Stimulated activated CD4-positive, alpha-beta T cell treated with anti-CD3 and anti-CD28 coated beads, Interleukin-4, amount 100 ng/mL, for 48 hours (primary cell): ENCODE data around the gene CCL24.
"Not testable (repeated sequence)": the region's sequence is repeated elsewhere in the genome, so short reads cannot be mapped to it uniquely, and the experiment has no call there.

Source experiments
- DNase-seq, 2 donors: peaks; one replicate each; pipeline ENCODE4 v3.0.0-alpha.2; 2020; ENCODE audit warnings: low read depth in 2 of 2

CCL24 gene

GRCh38 chr7:75819711-75820110, 6.1 kb upstream of the CCL24 start:
- DNase-seq, result no peak

GRCh38 chr7:75818472-75818871, 4.9 kb upstream of the CCL24 start:
- no peak for DNase-seq

- DNase-seq, result no peak
Measured at GRCh38 chr7:75817116-75817515, 3.5 kb upstream of the CCL24 start.

- no peak for DNase-seq
Measured at GRCh38 chr7:75815418-75816064, 1.9 kb upstream of the CCL24 start.

GRCh38 chr7:75814407-75814947, 871 bp upstream of the CCL24 start:
- DNase-seq, result no peak

GRCh38 chr7:75813084-75813483, 522 bp downstream of the CCL24 start:
- no peak for DNase-seq

GRCh38 chr7:75811894-75812678, 1.5 kb downstream of the CCL24 start:
- DNase-seq, result no peak

GRCh38 chr7:75809396-75809795, 4.2 kb downstream of the CCL24 start:
- DNase-seq, result no peak

- DNase-seq, result no peak
Measured at GRCh38 chr7:75808106-75808505, 5.5 kb downstream of the CCL24 start.

- DNase-seq, result no peak
Measured at GRCh38 chr7:75807452-75807851, 6.2 kb downstream of the CCL24 start.

GRCh38 chr7:75806560-75807307, 6.9 kb downstream of the CCL24 start:
- no peak for DNase-seq

- no peak for DNase-seq
Measured at GRCh38 chr7:75804705-75805104, 8.9 kb downstream of the CCL24 start.

- DNase-seq, result no peak
Measured at GRCh38 chr7:75804004-75804403, 9.6 kb downstream of the CCL24 start.

GRCh38 chr7:75802552-75802821, 11.1 kb downstream of the CCL24 start:
- DNase-seq, result no peak

- DNase-seq, result no peak
Measured at GRCh38 chr7:75798770-75799169, 14.8 kb downstream of the CCL24 start.

- DNase-seq, result no peak
Measured at GRCh38 chr7:75796420-75796819, 17.2 kb downstream of the CCL24 start.

- no peak for DNase-seq
Measured at GRCh38 chr7:75795831-75796285, 17.7 kb downstream of the CCL24 start.

- DNase-seq, result no peak
Measured at GRCh38 chr7:75793676-75794075, 19.9 kb downstream of the CCL24 start.

- not testable (repeated sequence) for DNase-seq
Measured at GRCh38 chr7:75792567-75792966, 21.0 kb downstream of the CCL24 start.

- DNase-seq, result no peak
Measured at GRCh38 chr7:75789361-75789924, 24.2 kb downstream of the CCL24 start.

GRCh38 chr7:75788154-75788847, 25.3 kb downstream of the CCL24 start:
- DNase-seq, result not testable (repeated sequence)

GRCh38 chr7:75783058-75783457, 30.5 kb downstream of the CCL24 start:
- not testable (repeated sequence) for DNase-seq
